Thyroid gland (tissue), 4 donors: ENCODE measurements around the gene PAX6.

Experiments
- CTCF ChIP-seq, 6 experiments: fragments of 200-600 bp in 3 of 6; fragments of 450-650 bp in 3 of 6; sonication (generic) in 3 of 6; IDR thresholded peaks; one replicate each; pipeline ENCODE4 v1.5.1; 2016 to 2019; ENCODE audit warnings: antibody characterized with exemption in 6 of 6, mild to moderate bottlenecking in 2 of 6, inconsistent platforms in 1 of 6, moderate library complexity in 1 of 6
- POLR2A ChIP-seq, 2 donors: fragments of 450-650 bp; IDR thresholded peaks; one replicate each; pipeline ENCODE4 v1.6.1; 2017; ENCODE audit warnings: antibody characterized with exemption in 2 of 2, mild to moderate bottlenecking in 2 of 2, moderate library complexity in 1 of 2

- no peak for TF ChIP-seq CTCF (IDR thresholded peaks at IDR 0.05)
- TF ChIP-seq POLR2A (IDR thresholded peaks at IDR 0.05): no peak
Measured at GRCh38 chr11:31761636-31762035, 49.5 kb downstream of the PAX6 start.
